Subcutaneous adipose tissue (tissue), 4 donors: ENCODE data around the gene KRTAP5-6. TPM values are rescaled to one million over a fixed set of nuclear protein-coding genes. Genes with fewer than 3 reads are reported as not detected.

ENCODE experiments used
- total RNA-seq, 4 donors: library from RNA; depleted of rRNA; stranded (reverse); fragments of >200 nt; gene quantifications; one replicate each; pipeline ENCODE4 v1.1.0, GENCODE V29; 2016
- TF ChIP-seq, protein P1 (sequence below): fragments of 450-650 bp; IDR thresholded peaks from one replicate; pipeline ENCODE4 v1.5.1; 2016; ENCODE audit warnings: low read depth, mild to moderate bottlenecking, control low read depth, antibody characterized with exemption, moderate library complexity

KRTAP5-6 gene
- total RNA-seq, 4 donors from 2014 or later: not detected

DNA sequence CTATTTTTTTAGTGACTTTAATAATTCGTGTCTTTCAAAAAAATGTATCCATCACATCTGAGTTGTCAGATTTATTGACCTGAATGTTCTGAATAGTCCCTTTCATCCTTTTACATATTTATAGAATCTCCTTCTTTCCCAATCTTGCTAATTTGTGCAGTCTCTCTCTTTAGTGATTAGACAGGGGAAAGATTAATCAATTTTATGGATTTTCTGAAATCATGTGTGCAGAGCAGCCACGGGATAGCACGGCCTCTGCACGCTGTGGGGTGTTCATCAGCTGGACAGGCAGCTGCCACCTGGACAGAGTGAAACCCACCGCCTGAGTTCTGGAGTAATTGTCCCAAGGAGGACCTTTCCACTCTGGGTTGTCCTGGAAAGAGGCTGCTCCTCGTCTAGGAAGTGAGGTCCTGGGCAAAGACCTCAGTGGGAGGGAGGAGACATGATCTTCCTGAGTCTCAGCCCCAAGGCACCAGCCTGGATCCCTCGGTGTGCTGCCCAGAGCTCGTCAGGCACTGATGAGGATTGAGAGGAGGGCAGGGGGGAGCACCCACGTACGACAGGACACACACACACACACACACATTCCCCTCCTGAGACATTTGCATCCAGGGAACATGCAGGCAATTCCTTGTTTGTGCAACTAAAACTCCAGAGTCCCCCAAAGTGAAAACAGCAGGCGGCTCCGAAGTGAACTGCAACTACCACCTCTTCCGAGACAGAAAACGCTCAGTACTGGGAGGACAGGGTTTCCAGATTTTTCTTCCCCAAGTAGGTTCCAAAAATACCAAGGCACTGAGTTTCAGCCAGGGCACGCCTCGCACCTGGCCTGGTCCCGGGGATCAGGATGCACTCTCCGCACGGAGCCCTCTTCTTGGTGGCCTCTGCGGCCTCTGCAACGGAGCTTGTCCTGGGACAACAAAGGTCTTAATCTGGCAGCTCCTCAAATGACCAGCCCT is 22.5 kb upstream of the KRTAP5-6 start:
- TF ChIP-seq, protein P1, sequence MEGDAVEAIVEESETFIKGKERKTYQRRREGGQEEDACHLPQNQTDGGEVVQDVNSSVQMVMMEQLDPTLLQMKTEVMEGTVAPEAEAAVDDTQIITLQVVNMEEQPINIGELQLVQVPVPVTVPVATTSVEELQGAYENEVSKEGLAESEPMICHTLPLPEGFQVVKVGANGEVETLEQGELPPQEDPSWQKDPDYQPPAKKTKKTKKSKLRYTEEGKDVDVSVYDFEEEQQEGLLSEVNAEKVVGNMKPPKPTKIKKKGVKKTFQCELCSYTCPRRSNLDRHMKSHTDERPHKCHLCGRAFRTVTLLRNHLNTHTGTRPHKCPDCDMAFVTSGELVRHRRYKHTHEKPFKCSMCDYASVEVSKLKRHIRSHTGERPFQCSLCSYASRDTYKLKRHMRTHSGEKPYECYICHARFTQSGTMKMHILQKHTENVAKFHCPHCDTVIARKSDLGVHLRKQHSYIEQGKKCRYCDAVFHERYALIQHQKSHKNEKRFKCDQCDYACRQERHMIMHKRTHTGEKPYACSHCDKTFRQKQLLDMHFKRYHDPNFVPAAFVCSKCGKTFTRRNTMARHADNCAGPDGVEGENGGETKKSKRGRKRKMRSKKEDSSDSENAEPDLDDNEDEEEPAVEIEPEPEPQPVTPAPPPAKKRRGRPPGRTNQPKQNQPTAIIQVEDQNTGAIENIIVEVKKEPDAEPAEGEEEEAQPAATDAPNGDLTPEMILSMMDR: no peak

DNA sequence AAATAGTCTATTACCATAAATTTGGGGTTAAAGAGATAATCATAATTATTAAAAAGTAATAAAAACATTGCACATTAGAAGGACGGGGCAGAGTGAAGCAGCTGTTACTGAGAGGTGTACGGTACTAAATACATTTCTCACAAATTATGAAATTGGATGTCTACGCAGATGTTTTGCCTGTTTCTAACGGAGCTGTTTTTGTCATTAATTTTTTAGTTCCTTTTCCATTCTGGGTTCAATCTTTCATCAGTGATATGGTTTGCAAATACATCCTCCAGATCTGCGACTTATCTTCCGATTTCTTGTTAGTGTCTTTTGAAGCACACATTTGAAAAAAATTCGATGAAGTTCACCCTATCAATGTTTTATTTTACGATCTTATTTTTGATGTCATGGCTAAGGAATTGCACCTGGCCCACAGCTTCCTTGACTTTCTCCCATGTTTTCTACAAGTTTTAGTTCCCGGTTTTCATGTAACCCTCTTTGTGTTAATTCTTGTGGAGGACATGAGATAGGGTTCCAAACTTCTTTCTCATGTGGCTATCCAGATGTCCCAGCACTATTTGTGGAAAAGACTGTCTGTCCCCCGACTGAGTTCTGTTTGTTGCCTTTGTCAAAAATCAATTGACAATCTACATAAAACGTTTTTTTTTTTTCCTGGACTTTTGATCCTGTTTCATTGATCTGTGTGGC is 21.3 kb upstream of the KRTAP5-6 start:
- TF ChIP-seq, protein P1: no peak

DNA sequence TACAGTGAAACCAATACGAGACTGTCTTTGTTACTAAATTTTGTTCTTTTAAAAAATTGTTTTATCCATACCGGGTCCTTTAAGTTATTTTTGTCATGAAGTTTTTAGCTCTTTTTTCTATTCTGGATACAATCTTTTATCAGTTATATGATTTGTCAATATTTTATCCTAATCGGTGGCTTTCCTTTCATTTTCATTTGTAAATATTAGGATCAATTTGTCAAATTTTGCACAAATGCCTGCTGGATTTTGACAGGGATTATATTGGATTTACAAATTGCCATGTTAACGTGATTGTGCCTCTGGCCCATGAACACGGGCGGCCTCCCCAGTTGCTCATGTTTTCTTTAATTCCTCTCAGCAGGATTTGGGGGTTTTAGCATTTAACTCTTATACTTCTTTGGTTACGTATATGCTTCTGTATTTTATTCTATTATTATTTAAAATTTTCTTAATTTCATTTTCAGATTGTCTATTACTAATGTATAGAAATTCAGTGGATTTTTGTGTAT is 20.7 kb upstream of the KRTAP5-6 start:
- TF ChIP-seq, protein P1: no peak

DNA sequence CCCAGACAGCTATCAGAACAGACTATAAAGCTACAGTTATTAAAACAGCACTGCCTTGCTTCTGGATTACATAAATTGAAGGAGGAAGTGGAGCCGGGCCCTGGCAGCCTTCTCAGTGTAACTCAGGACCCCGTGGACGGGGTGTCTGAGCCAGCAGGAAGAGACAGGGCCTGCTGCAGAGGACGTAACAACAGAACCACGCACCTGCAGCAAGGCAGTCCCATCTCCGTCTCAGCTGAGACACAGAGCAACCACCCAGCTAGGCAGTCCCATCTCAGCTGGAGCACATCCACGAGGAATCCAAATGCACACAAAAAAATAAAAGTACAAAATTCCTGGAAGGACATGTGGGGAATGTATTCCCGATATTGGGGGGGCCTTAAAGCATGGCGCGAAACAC is 17.1 kb upstream of the KRTAP5-6 start:
- TF ChIP-seq, protein P1: no peak

DNA sequence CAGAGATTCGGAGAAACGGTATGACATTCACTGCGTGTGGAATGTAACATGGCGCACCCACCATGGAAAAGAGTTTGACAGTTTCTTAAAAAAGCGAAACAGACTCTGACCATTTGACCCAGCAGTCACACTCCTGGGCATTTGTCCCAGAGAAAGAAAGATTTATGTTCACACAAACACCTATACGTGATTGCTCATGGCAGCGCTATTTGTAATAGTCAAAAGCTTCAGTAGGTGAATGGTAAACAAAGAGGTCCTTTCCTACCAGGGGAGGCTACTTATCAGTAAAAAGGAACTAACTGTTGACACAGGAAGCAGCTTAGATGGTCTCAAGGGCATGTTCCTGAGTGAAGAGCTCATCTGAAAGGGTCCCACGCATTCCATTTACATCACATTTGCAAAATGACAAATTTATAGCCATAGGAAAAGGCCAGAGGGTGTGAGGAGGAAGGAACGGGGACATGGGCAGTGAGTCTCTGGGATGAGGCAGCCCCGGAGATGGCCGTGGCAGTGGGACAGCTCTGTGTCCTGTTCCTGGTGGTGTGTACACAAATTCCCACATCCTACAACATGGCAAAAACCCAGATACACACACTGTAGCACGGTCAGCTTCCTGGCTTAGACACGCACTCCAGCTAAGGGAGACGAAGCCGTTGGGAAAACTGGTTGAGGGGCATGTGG is 14.6 kb upstream of the KRTAP5-6 start:
- TF ChIP-seq, protein P1: no peak

DNA sequence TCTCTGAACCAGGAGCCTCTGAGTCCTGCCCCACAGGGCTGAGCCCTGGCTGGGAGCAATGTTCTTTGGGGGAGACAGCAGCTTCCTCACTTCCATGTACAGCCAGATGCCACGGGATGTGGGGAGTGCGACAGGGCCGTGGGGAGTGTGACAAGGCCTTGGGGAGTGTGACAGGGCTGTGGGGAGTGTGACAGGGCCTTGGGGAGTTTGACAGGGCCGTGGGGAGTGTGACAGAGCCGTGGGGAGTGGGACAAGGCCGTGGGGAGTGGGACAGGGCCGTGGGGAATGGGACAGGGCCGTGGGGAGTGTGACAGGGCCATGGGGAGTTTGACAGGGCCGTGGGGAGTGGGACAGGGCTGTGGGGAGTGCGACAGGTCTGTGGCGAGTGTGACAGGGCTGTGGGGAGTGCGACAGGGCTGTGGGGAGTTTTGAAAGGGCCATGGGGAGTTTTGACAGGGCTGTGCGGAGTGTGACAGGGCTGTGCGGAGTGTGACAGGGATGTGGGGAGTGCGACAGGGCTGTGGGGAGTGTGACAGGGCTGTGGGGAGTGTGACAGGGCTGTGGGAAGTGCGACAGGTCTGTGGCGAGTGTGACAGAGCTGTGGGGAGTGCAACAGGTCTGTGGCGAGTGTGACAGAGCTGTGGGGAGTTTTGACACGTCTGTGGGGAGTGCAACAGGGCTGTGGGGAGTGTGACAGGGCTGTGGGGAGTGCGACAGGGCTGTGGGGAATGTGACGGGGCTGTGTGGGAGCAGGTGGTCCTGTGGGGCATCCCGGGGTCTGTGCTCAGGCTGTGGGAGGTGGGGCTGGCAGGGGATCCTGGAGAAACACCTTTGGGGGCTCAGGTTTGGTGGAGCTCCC is 6.6 kb upstream of the KRTAP5-6 start:
- TF ChIP-seq, protein P1: no peak
